ENCODE measurements around the gene GID8. TPM values are rescaled to one million over a fixed set of nuclear protein-coding genes. Genes with fewer than 3 reads are reported as not detected.

Gene GID8
- total RNA-seq, 2 experiments from 2014 or later, result 39.6 to 46.1 TPM

DNA sequence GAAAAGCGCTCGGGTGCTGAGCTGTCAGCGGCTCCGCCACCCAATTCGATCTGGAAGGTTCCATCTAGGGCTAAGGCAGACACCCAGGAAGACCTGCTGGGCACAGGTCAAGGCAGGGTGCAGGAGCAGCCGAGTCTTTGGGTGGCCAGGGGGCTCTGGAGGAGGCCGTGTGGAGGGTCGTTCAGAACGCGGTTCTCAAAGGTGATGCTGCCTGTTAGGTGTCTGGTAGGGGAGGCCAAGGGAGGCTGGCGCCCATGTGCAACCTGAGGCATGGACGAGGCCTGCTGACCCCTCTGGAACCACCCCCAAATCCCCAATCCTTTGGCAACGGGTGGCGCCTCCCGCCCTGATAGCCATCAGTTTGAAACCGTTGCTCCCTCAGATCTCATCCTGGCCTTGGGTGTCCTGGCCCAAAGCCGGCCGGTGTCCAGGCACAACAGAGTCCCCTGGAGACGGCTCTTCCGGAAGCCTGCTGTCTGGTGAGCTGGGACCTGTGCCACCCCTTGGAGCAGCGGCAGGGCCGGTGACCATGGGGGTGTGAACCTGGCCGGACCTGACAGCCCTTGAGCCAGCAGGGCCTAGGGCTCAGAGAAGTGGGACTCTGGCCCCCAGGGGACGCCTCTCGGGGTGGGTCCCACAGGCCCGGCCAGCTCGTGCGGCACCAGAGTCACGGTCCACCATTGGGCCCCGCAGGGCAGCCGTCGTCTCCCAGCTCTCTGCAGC lies 25.1 kb downstream of the GID8 start:
- Mint-ChIP-seq H3K9me3 (no peaks in the 10 kb centered on the region), H3K4me3 (no peak overlapping the region)
- H3K9me3 ChIP-seq (ENCODE audit: control insufficient read depth in 1 of 2, insufficient read depth in 1 of 2, low read length in 2 of 2), result peaks cover 0 to 3% of the 10 kb centered on the region in 2 experiments

DNA sequence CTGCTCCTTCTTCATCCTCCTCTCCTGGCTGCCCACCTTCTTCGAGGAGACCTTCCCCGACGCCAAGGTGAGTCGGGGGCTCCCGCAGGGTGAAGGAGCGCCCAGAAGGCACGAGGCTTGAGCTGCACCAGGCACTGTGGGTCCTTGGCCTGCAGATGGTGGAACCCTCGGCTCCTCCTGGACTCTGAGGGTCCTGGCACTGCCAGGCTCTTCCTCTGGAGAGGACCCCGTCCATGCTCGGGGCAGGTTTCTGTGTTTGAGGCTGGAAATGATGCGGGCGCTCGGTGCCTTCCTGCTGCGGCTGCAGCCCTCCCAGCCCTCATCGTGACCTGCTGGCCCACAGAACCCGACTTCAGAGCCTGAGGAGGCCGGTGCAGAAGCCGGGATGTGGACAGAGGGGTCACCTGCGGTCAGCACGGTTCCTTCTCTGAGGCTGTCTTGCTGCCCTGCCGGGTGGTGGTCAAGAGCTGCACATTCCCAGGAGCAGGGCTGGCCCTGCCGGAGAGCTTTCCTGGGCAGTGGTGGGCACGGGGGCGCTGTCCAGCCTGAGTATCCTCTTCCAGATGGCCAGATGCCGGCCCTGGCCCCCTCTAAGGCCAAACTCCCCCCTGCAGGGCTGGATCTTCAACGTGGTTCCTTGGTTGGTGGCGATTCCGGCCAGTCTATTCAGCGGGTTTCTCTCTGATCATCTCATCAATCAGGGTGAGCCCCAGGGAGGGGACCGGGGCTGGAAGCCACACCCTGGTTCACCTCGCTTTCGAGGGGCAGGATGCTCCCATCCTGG lies 25.9 kb downstream of the GID8 start:
- ChIA-PET POLR2A (interaction anchor here (1.0 to 2.6 kb wide), 2 partner anchors 8 to 10 kb away, joined by 3 to 6 read pairs; no protein-coding TSS in a partner anchor), CTCF (no interaction called here)
- peaks cover 0 to 3% of the 10 kb centered on the region in 2 experiments for H3K9me3 ChIP-seq (ENCODE audit: control insufficient read depth in 1 of 2, insufficient read depth in 1 of 2, low read length in 2 of 2)
- H3K36me3 ChIP-seq (ENCODE audit: insufficient read depth, low read length), result no peaks in the 10 kb centered on the region
- Mint-ChIP-seq H3K27me3 (no peaks in the 10 kb centered on the region), H3K9me3 (no peaks in the 10 kb centered on the region), H3K27ac (no peak overlapping the region), H3K4me3 (no peak overlapping the region), H3K36me3 (ENCODE audit: low read depth) (no peaks in the 10 kb centered on the region), H3K4me1 (ENCODE audit: low read depth) (no peaks in the 10 kb centered on the region)
- H3K27me3 ChIP-seq (ENCODE audit: control insufficient read depth in 1 of 2, insufficient read depth in 2 of 2, low read length in 2 of 2), result no peaks in the 10 kb centered on the region
- H3K4me3 ChIP-seq (ENCODE audit: low read length), result no peak overlapping the region
- intact Hi-C loops (cut with DNase I, micrococcal nuclease), result no loop called here
- H3K27ac ChIP-seq (ENCODE audit: low read depth in 1 of 2, low read length in 2 of 2), result no peak overlapping the region
- TF ChIP-seq, protein P1, sequence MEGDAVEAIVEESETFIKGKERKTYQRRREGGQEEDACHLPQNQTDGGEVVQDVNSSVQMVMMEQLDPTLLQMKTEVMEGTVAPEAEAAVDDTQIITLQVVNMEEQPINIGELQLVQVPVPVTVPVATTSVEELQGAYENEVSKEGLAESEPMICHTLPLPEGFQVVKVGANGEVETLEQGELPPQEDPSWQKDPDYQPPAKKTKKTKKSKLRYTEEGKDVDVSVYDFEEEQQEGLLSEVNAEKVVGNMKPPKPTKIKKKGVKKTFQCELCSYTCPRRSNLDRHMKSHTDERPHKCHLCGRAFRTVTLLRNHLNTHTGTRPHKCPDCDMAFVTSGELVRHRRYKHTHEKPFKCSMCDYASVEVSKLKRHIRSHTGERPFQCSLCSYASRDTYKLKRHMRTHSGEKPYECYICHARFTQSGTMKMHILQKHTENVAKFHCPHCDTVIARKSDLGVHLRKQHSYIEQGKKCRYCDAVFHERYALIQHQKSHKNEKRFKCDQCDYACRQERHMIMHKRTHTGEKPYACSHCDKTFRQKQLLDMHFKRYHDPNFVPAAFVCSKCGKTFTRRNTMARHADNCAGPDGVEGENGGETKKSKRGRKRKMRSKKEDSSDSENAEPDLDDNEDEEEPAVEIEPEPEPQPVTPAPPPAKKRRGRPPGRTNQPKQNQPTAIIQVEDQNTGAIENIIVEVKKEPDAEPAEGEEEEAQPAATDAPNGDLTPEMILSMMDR (IDR thresholded peaks at IDR 0.05), result no peak
- no peak for ATAC-seq (ENCODE audit: poor library complexity)
- H3K4me1 ChIP-seq (ENCODE audit: insufficient read depth, low read length), result peaks cover 9% of the 10 kb centered on the region
- no peak for DNase-seq

More for the DNA sequence above, 25.1 kb downstream of the GID8 start:
- ATAC-seq (ENCODE audit: poor library complexity) (no peak), DNase-seq (no peak)
- Histone ChIP-seq H3K4me3 (ENCODE audit: low read length) (no peak overlapping the region), H3K27me3 (ENCODE audit: control insufficient read depth in 1 of 2, insufficient read depth in 2 of 2, low read length in 2 of 2) (no peaks in the 10 kb centered on the region), H3K36me3 (ENCODE audit: insufficient read depth, low read length) (no peaks in the 10 kb centered on the region), H3K4me1 (ENCODE audit: insufficient read depth, low read length) (peaks cover 13% of the 10 kb centered on the region), H3K27ac (ENCODE audit: low read depth in 1 of 2, low read length in 2 of 2) (no peak overlapping the region)
- intact Hi-C loops (cut with DNase I, micrococcal nuclease), result no loop called here
- Mint-ChIP-seq H3K4me1 (ENCODE audit: low read depth) (no peaks in the 10 kb centered on the region), H3K27me3 (no peaks in the 10 kb centered on the region), H3K36me3 (ENCODE audit: low read depth) (no peaks in the 10 kb centered on the region), H3K27ac (no peak overlapping the region)
- POLR2A ChIA-PET, result interaction anchor here (1.1 to 2.6 kb wide), 2 partner anchors 9 to 75 kb away, joined by 3 to 6 read pairs; no protein-coding TSS in a partner anchor
- CTCF ChIA-PET, result no interaction called here
- TF ChIP-seq, protein P1 (IDR thresholded peaks at IDR 0.05), result no peak

DNA sequence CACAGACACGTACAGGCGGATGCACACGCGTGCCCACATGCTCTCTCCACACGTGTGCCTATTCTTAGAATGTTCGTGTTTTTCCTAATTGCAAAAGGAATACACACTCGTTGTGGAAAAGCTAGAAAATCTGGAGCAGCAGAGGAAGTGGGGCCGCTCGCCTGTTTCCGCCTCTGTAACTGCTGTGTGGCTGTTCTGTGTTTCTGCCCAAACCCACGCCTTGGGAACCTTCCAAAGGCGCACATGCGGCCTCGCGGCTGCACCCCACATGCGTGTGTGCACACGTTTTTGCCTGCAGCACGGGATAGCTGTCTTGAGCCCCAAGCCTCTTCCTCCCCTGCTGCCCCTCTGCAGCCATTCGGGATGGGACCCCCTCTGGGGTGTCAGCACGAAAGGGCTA lies 26.8 kb downstream of the GID8 start:
- Mint-ChIP-seq H3K9me3 (no peaks in the 10 kb centered on the region), H3K4me3 (no peak overlapping the region), H3K27me3 (no peaks in the 10 kb centered on the region), H3K27ac (no peak overlapping the region), H3K36me3 (ENCODE audit: low read depth) (no peaks in the 10 kb centered on the region), H3K4me1 (ENCODE audit: low read depth) (no peaks in the 10 kb centered on the region)
- TF ChIP-seq, protein P1 (IDR thresholded peaks at IDR 0.05), result no peak
- H3K36me3 ChIP-seq (ENCODE audit: insufficient read depth, low read length), result no peaks in the 10 kb centered on the region
- no peak overlapping the region for H3K4me3 ChIP-seq (ENCODE audit: low read length)
- POLR2A ChIA-PET, result interaction anchor here (1.0 to 2.6 kb wide), 2 partner anchors 9 to 10 kb away, joined by 3 to 6 read pairs; no protein-coding TSS in a partner anchor
- H3K27ac ChIP-seq (ENCODE audit: low read depth in 1 of 2, low read length in 2 of 2), result no peak overlapping the region
- H3K27me3 ChIP-seq (ENCODE audit: control insufficient read depth in 1 of 2, insufficient read depth in 2 of 2, low read length in 2 of 2), result no peaks in the 10 kb centered on the region
- H3K4me1 ChIP-seq (ENCODE audit: insufficient read depth, low read length), result no peaks in the 10 kb centered on the region
- intact Hi-C loops (cut with DNase I, micrococcal nuclease), result no loop called here
- peaks cover 0 to 3% of the 10 kb centered on the region in 2 experiments for H3K9me3 ChIP-seq (ENCODE audit: control insufficient read depth in 1 of 2, insufficient read depth in 1 of 2, low read length in 2 of 2)
- DNase-seq (no peak), ATAC-seq (ENCODE audit: poor library complexity) (no peak)
- CTCF ChIA-PET, result no interaction called here

Data from CD4-positive, alpha-beta T cell (primary cell).